GM12873 (cell line): ENCODE results near the gene S100A1.

ENCODE experiments used
- TF ChIP-seq, protein P1 (sequence below): IDR thresholded peaks from 2 replicates; pipeline ENCODE4 v1.5.1; 2012; ENCODE audit warnings: low read depth, mild to moderate bottlenecking, moderate library complexity, low read length, control low read depth; ENCODE audit not compliant: insufficient read depth; ENCODE audit errors: missing control alignments

The S100A1 gene

DNA sequence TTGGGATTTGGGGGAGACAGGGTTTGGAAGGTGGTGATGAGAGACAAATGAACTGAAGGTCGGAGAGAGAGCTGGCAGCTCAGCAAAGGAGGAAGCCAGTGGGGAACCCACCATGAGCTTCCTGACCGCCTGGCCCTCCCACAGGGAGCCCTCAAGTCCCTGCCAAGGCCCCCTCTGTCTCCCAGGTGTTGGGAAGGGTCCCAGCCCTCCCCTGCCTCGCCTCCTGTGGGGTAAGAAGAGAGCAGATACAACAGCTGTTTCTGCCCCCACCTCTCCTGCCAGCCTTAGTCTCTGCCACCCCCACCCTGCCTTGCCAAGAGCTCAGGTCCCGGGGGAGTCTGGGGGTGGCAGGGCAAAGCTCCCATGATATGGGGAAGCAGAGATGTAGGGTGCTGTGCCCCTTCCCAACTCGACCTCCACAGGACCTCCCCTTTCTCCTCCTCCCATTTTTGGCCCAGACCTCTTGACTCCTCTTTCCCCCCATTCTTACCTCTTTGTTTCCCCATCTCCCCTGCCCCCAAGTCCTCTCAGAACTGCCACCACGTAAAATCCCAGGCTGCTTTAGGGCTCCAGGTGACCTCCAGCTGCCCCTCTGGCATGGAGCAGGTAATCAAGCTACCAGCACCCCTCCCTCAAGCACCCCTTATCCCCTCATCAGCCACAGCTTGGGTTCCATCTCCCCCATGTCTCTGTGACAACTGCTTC is 556 bp downstream of the S100A1 start:
- TF ChIP-seq, protein P1, sequence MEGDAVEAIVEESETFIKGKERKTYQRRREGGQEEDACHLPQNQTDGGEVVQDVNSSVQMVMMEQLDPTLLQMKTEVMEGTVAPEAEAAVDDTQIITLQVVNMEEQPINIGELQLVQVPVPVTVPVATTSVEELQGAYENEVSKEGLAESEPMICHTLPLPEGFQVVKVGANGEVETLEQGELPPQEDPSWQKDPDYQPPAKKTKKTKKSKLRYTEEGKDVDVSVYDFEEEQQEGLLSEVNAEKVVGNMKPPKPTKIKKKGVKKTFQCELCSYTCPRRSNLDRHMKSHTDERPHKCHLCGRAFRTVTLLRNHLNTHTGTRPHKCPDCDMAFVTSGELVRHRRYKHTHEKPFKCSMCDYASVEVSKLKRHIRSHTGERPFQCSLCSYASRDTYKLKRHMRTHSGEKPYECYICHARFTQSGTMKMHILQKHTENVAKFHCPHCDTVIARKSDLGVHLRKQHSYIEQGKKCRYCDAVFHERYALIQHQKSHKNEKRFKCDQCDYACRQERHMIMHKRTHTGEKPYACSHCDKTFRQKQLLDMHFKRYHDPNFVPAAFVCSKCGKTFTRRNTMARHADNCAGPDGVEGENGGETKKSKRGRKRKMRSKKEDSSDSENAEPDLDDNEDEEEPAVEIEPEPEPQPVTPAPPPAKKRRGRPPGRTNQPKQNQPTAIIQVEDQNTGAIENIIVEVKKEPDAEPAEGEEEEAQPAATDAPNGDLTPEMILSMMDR = no peak

DNA sequence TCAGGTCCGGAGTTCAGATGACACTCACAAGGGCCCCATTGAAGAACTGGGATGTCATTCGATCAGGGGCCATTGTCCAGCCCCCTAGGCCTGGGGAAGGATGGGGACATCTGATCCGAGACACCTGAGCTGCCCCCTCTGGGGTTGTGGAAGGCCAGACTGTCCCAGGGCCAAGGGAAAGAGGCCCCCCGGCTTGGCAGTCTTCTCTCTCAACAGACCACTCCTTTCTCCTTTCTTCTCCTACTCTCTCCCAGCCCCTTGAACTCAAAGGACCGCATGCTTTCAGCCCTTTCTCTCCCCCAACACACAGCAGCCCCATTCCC is 1.1 kb downstream of the S100A1 start:
- TF ChIP-seq, protein P1 = no peak

DNA sequence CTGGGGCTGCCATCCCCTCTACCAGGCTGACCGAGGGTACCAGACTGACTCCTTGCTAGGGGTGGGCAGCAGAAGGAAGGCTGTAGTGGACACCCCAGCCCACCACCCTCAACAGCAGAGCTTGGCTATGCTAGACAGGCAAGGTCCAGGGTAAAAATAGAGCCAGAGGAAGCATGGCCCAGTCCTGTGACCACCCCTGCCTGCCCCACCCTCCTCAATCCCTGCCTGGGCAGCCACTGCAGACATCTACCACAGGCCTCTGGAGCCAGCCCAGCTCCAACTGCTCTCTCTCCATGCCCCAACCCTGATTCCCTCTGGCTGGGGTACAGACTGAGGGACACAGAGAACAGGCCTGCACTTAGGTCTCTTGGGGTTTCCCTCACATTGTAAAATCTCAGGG is 1.7 kb downstream of the S100A1 start:
- TF ChIP-seq, protein P1 = no peak

DNA sequence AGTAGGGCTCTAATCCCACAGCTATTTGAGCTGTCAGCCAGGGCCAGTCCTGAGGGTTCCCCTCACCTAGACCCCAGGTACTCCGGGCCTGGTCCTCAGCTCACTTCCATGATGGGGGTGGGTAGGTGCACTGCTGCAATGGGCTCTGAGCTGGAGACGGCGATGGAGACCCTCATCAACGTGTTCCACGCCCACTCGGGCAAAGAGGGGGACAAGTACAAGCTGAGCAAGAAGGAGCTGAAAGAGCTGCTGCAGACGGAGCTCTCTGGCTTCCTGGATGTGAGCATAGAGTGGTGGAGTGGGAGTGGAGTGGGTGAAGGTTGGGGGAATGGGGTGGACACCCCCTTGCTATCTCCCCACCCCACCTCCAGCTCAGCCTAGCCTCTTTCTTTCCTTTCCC is 2.1 kb downstream of the S100A1 start:
- TF ChIP-seq, protein P1 = no peak

DNA sequence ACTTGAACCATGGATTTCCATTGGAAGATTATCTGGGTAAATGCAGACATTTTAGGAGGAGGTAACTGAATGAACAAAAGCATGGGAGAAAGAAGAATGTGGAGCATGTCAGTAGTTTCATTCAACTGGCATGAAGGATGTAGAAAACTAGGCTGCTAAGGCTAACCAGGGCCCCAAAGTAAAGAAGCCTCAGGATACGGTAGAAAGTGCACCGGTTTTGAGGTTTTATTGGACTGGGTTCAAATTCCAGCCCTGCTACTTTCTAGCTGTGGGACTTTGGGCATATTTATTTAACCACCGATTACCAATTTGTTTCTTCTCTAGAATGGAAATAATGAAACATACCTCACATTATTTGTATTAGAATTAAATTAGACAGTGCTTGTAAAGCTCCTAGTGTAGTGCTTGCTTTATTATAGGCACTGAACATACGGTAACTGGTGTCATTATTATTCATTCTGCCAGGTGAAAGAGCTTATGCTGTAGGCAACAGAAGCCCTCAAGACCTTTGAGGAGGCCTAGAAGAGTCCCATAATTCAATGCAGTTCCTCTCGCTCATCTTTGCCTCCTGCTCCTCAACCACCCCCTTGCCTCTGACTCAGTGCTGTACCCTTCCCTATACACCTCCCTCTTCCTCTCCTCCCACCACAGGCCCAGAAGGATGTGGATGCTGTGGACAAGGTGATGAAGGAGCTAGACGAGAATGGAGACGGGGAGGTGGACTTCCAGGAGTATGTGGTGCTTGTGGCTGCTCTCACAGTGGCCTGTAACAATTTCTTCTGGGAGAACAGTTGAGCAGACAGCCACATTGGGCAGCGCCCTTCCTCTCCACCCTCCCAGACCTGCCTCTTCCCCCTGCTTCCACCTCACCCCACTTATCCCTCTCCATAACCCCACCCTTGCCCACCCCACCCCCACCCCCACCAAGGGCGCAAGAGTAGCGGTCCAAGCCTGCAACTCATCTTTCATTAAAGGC is 3.1 kb downstream of the S100A1 start:
- TF ChIP-seq, protein P1 = no peak

DNA sequence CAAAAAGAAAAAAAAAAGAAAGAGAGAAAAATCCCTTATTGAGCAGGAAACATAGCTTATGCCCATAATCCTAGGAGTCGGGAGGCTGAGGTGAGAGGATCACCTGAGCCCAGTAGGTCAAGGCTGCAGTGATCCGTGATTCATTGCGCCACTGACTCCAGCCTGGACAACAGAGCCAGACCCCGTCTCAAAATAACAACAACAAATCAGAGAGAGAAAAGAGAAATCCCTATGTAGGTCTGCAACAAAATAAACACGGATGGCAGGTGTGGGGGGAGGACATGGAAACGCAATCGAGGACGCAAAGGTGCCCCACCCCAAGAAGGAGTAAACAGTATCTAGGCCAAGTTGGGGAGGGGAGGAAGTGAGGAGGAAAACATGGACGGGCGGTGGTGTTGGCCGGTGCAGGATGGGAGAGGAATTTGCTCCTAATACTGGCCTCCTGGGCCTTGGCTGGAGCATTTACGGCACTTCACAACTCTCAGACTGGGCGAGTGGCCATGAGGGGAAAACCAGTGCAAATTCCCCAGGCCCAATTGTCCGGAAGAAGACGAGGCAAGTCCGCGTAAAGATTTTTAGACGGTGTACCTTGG is 5.0 kb downstream of the S100A1 start:
- TF ChIP-seq, protein P1 = no peak

DNA sequence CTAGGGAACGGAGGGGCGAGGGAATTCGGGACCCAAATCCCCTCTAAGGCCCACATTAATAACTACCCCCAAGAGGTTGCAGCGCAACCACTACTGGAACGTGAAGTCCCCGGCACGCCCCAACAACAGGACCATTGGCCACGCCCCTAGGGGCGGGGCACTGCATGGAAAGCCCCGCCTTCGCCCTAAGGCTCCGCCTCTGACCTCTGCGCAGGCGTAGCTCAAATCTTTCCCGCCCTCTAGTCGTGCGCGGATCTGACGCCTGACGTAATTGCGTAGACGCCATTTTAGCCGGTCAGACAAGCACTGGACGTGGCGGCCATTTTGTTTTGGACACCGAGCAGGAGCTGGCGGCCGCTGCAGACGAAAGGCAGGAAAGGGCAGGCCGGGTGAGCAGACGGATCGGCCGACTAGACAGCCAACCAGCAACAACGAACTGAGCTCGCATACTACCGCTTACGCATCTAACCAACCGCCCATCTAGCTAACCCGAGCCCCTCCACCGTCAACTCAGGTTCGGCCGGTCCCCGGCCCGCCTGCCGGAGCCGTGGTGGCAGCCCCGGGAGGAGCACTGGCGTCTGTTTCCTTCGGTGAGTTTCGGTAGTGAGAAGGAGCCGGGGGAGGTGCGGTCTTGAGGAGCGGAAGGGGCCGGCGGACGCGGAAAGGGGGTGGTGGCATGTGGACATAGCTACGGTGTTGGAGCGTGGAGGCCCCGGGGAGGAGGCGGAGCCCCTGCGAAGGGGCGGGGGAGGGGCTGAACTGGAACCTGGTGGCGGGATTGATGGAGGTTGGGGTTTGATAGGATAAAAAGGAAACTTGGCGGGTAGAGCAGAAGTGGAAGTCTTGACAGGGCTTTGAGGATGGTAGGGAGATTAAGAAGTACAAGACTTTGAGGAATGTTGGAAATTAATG is 5.8 kb downstream of the S100A1 start, which contains the start of gene CHTOP:
TSS of gene CHTOP (plus strand) at position 313 of the 912 bp plus-strand sequence. CDS start 2,523 bp downstream, outside the sequence.
- TF ChIP-seq, protein P1 = no peak
